DMS114 treated with DMSO at 0.1 percent for 48 hours (cell line): ENCODE measurements around the gene ORMDL2.
"Not testable (repeated sequence)": the region's sequence is repeated elsewhere in the genome, so short reads cannot be mapped to it uniquely, and the experiment has no call there.

Experiments
- DNase-seq: peaks from one replicate; lab custom pipeline; 2025; ENCODE audit not compliant: unreplicated experiment; lab: John Stamatoyannopoulos, UW

ORMDL2 gene

GRCh38 chr12:55850893-55851292 lies 33.1 kb downstream of the ORMDL2 start:
- DNase-seq, result no peak

GRCh38 chr12:55852740-55853139 lies 34.9 kb downstream of the ORMDL2 start:
- no peak for DNase-seq

GRCh38 chr12:55861396-55861795 lies 43.6 kb downstream of the ORMDL2 start:
- DNase-seq, result no peak

- DNase-seq, result no peak
Observed at GRCh38 chr12:55861871-55862270, 44.0 kb downstream of the ORMDL2 start.

GRCh38 chr12:55862286-55862685 lies 44.4 kb downstream of the ORMDL2 start:
- DNase-seq, result no peak

- DNase-seq, result not testable (repeated sequence)
Observed at GRCh38 chr12:55862931-55863330, 45.1 kb downstream of the ORMDL2 start.

GRCh38 chr12:55865327-55865726 lies 47.5 kb downstream of the ORMDL2 start:
- no peak for DNase-seq

GRCh38 chr12:55866454-55867004 lies 48.7 kb downstream of the ORMDL2 start:
- not testable (repeated sequence) for DNase-seq
